Thymus (tissue), 11 donors: Measurements from ENCODE around the gene CAMKMT. TPM values are rescaled to one million over a fixed set of nuclear protein-coding genes. Genes with fewer than 3 reads are reported as not detected.

Experiments used
- DNase-seq, 9 donors: peaks; one replicate each; pipeline ENCODE4 v3.0.0-alpha.2; 2013; ENCODE audit warnings: low spot score in 9 of 9, low read depth in 6 of 9, missing footprints in 1 of 9
- H3K27ac ChIP-seq, 2 donors: one replicate each; pipeline ENCODE4 v1.5.1; 2013; ENCODE audit warnings: control low read depth in 1 of 2, low read depth in 1 of 2, low read length in 1 of 2, mild to moderate bottlenecking in 1 of 2, moderate library complexity in 1 of 2
- H3K27me3 ChIP-seq, 2 donors: one replicate each; pipeline ENCODE4 v1.5.1; 2013; ENCODE audit warnings: low read length in 1 of 2; ENCODE audit not compliant: control insufficient read depth in 2 of 2, insufficient read depth in 1 of 2
- H3K36me3 ChIP-seq, 2 donors: one replicate each; pipeline ENCODE4 v1.5.1; 2013; ENCODE audit warnings: low read length in 1 of 2, mild to moderate bottlenecking in 1 of 2, moderate library complexity in 1 of 2; ENCODE audit not compliant: control insufficient read depth in 2 of 2, insufficient read depth in 2 of 2
- H3K4me1 ChIP-seq, 2 donors: one replicate each; pipeline ENCODE4 v1.5.1; 2013; ENCODE audit warnings: low read length in 2 of 2; ENCODE audit not compliant: control insufficient read depth in 2 of 2, insufficient read depth in 2 of 2
- H3K4me3 ChIP-seq, 2 donors: one replicate each; pipeline ENCODE4 v1.5.1; 2013; ENCODE audit warnings: low read length in 2 of 2, control low read depth in 1 of 2, mild to moderate bottlenecking in 1 of 2
- H3K9me3 ChIP-seq, 2 donors: one replicate each; pipeline ENCODE4 v1.5.1; 2013; ENCODE audit warnings: low read length in 1 of 2, mild to moderate bottlenecking in 1 of 2; ENCODE audit not compliant: control insufficient read depth in 2 of 2, insufficient read depth in 1 of 2
- WGBS: extraction: QIAGEN DNeasy Blood & Tissue Kit; methylation state at CpG from one replicate; pipeline ENCODE4 v1.1.7; 2013; 5-methylcytosine and 5-hydroxymethylcytosine counted together
- polyA plus RNA-seq: library from polyadenylated mRNA; stranded (reverse); fragments of 200-250 nt; gene quantifications from one replicate; pipeline ENCODE4 v1.2.3, GENCODE V29; 2013
- total RNA-seq: library from RNA; stranded (reverse); fragments of 120-200 nt; gene quantifications from one replicate; pipeline ENCODE4 v1.2.4, GENCODE V29; 2013
- donor health status: healthy.

The CAMKMT gene
- total and polyA plus RNA-seq, 2 donors: 7.0 to 7.4 TPM

DNA sequence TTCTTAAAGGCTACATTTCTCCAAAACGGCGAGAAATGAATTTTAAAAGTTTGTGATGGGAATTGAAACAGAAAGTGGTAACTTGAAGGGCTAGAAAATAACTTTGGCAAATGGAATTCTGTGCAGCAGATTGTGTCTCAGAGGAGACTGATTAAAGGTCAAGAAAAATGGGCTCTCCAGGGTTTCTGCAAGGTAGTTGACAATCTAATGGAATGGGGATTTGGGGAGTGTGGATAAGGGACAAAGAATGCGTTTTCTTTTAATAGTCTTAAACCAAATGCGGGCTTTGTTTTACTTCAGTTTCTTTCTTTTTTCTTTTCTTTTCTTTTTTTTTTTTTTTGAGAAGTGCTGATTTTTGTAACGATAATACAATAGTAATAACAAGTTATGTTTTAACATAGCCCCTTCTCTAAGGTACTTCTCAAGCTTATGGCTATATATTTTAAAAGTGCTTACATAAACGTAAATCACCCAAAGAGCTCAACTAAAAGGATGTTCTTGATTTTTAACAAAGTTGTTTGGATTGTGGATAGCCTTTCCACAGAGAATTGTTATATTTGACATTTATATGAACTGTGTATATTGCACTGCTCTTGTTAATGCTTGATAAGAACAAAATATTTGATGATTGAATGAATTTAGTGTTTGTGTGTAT is 36.6 kb downstream of the CAMKMT start:
- Histone ChIP-seq H3K27me3 (no peaks in the 10 kb centered on the region), H3K27ac (no peak overlapping the region), H3K4me3 (no peak overlapping the region), H3K36me3 (no peaks in the 10 kb centered on the region), H3K9me3 (no peaks in the 10 kb centered on the region), H3K4me1 (no peaks in the 10 kb centered on the region)
- 96% methylated on average over 6 of the region's 6 CpGs for WGBS
- DNase-seq: no peak

DNA sequence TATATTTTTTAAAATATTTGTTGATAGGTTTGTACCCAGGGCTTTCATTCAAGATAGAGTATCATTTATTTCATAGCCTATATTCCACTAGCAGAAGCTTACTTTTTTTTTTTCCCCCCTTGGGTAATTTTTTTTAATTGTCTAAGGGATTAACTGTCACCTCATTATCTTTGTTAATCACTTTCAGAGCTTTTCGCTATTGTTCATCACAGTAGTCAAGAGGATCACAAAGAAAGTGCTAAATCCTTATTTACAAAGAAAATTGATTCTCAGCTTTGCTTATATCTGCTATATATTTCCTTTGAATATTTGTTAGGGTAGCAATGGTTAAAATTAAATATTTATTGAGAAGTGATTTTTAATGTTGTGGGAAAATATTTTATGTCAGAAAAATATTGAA is 59.0 kb downstream of the CAMKMT start:
- no peaks in the 10 kb centered on the region for H3K9me3 ChIP-seq
- no peaks in the 10 kb centered on the region for H3K4me1 ChIP-seq
- no peak overlapping the region for H3K27ac ChIP-seq
- no peaks in the 10 kb centered on the region for H3K27me3 ChIP-seq
- WGBS: 100% methylated on average over 1 of the region's 1 CpG
- no peak overlapping the region for H3K4me3 ChIP-seq
- DNase-seq: no peak
- H3K36me3 ChIP-seq: no peaks in the 10 kb centered on the region

DNA sequence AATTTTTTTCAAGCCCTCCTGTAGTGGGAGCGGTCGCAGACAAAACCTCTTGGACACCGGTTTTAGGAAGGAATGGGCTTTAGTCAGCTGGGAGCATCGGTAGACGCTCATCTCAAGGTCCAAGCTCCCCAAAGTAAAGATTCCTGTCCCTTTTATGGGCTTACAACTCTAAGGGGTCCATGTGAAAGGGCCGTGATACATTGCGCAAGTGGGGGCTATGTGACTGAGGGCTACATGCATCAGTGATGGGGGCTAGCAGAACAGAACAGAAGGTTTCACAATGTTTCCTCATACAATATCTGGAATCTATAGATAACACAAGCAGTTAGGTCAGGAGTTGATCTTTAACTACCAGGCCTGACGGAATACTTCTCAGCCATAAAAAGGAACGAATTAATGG is 62.5 kb downstream of the CAMKMT start:
- Histone ChIP-seq H3K27ac (no peak overlapping the region), H3K9me3 (no peaks in the 10 kb centered on the region), H3K4me1 (no peaks in the 10 kb centered on the region), H3K27me3 (no peaks in the 10 kb centered on the region), H3K36me3 (no peaks in the 10 kb centered on the region), H3K4me3 (no peak overlapping the region)
- DNase-seq: no peak
- WGBS: 97% methylated on average over 9 of the region's 9 CpGs

GRCh38 chr2:44429034-44429433 is 67.3 kb downstream of the CAMKMT start:
- no peak overlapping the region for H3K4me3 ChIP-seq
- DNase-seq: no peak
- H3K36me3 ChIP-seq: no peaks in the 10 kb centered on the region
- H3K4me1 ChIP-seq: no peaks in the 10 kb centered on the region
- no peaks in the 10 kb centered on the region for H3K9me3 ChIP-seq
- no peak overlapping the region for H3K27ac ChIP-seq
- 98% methylated on average over 1 of the region's 1 CpG for WGBS
- no peaks in the 10 kb centered on the region for H3K27me3 ChIP-seq

GRCh38 chr2:44430342-44430741 is 68.6 kb downstream of the CAMKMT start:
- H3K27me3 ChIP-seq: no peaks in the 10 kb centered on the region
- 94% methylated on average over 1 of the region's 1 CpG for whole genome bisulfite sequencing
- DNase-seq: no peak
- no peak overlapping the region for H3K27ac ChIP-seq
- no peaks in the 10 kb centered on the region for H3K9me3 ChIP-seq
- H3K4me3 ChIP-seq: no peak overlapping the region
- H3K36me3 ChIP-seq: no peaks in the 10 kb centered on the region
- no peaks in the 10 kb centered on the region for H3K4me1 ChIP-seq

DNA sequence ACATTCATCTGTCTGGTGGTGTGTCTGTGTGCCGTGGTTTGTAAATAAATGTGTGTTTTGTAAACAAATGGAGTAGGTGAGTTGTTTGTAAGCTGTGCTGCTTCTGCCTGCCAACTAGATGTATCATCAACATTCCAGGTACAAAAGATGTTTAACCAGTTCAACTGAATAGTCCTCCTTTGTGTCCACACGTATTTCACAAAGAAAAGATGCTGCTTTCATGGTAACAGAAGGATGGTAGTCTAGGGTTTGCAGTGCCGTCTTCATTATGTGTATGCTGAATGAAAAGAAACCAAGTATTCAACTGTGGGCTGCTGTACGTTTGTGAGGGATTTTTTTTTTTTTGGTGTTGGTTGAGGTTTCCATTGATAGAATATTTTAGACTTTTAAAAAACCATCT is 72.1 kb downstream of the CAMKMT start:
- no peak for DNase-seq
- no peaks in the 10 kb centered on the region for H3K27me3 ChIP-seq
- WGBS: 76% methylated on average over 4 of the region's 4 CpGs
- no peak overlapping the region for H3K27ac ChIP-seq
- no peak overlapping the region for H3K4me3 ChIP-seq
- no peaks in the 10 kb centered on the region for H3K9me3 ChIP-seq
- no peaks in the 10 kb centered on the region for H3K36me3 ChIP-seq
- no peaks in the 10 kb centered on the region for H3K4me1 ChIP-seq

DNA sequence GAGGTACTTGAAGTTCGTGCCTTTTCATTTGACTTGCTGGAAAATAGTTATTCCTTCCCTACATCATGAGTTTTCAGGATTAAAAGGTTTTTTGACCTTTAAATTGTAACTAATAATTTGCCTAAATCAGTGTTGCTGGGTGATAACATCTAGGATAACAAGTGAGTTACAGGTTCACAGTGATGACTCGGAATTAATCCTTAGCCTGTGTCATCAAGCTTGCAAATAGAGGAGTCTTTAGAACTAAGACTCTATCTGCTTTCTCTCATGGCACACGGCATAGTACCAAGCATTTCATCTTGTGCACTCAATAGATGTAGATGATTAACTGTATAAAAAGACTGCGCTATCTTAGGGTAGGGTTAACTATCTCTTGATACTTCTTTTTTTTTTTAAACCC is 79.5 kb downstream of the CAMKMT start:
- H3K4me1 ChIP-seq: no peaks in the 10 kb centered on the region
- 99% methylated on average over 4 of the region's 4 CpGs for WGBS
- no peak for DNase-seq
- no peaks in the 10 kb centered on the region for H3K36me3 ChIP-seq
- H3K27ac ChIP-seq: no peak overlapping the region
- H3K9me3 ChIP-seq: no peaks in the 10 kb centered on the region
- no peak overlapping the region for H3K4me3 ChIP-seq
- H3K27me3 ChIP-seq: no peaks in the 10 kb centered on the region

DNA sequence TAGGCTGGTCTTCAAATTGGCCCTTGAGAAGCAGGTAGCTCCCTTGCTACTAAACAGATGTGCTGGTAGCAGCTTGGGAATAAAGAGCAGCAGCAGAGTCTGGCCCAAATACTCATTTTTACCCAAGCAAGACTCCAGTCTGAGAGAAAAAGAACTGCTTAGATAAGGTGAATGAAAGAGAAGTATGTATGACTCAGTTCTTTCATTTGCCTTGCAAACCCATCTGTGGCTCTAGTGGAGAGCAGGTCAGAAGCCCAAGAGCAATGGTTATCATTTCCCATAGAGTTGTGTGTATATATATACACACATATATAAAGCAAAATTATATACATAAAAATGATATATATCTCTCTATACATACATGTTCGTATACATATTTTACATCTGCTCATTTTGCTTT is 80.3 kb downstream of the CAMKMT start:
- DNase-seq: no peak
- no peak overlapping the region for H3K4me3 ChIP-seq
- no peaks in the 10 kb centered on the region for H3K9me3 ChIP-seq
- no peaks in the 10 kb centered on the region for H3K4me1 ChIP-seq
- H3K36me3 ChIP-seq: no peaks in the 10 kb centered on the region
- WGBS: 99% methylated on average over 1 of the region's 1 CpG
- no peak overlapping the region for H3K27ac ChIP-seq
- H3K27me3 ChIP-seq: no peaks in the 10 kb centered on the region

DNA sequence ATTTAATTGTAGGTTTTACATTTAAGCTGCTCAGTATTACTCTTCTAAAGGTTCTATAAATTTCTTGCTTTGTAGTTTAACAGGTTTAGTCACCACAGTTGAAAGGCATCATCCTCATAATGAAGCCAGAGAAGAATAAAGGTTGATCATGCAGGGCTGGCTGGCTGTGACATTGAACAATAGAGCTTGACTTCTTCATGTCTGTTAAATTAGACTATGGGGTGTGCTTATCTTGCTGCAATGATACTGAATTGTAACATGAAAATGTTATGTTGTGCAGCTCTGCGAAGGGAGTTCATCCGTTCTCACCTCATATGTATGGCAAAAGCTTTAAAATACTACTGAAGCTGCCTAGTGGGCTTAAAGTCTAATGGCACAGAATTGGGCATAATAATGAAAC is 81.8 kb downstream of the CAMKMT start:
- H3K4me3 ChIP-seq: no peak overlapping the region
- no peaks in the 10 kb centered on the region for H3K9me3 ChIP-seq
- 99% methylated on average over 2 of the region's 2 CpGs for WGBS

DNA sequence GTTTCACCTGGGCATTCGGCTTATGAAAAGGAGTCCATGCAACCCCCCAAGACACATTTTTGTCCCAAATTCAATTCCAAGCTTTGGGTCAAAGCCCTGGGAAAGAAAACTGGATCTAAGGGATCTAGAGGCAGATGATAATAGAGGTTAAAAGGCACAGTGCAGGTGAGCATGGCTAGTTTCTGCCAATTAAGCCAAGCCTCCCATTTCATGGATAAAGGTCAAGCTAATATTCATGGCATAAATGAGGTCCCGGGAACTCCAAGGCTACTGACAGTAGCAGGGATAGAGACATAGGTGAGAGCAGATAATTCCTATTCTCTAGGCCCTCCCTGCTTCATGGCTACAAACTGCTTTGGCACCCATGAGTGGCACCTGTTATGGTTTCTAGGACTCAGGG is 83.1 kb downstream of the CAMKMT start:
- Histone ChIP-seq H3K27ac (no peak overlapping the region), H3K4me3 (no peak overlapping the region), H3K36me3 (no peaks in the 10 kb centered on the region), H3K4me1 (no peaks in the 10 kb centered on the region), H3K27me3 (no peaks in the 10 kb centered on the region), H3K9me3 (no peaks in the 10 kb centered on the region)
- DNase-seq: no peak
- 96% methylated on average over 2 of the region's 2 CpGs for WGBS

More for the DNA sequence above, 81.8 kb downstream of the CAMKMT start:
- no peaks in the 10 kb centered on the region for H3K4me1 ChIP-seq
- H3K36me3 ChIP-seq: no peaks in the 10 kb centered on the region
- H3K27me3 ChIP-seq: no peaks in the 10 kb centered on the region
- H3K27ac ChIP-seq: no peak overlapping the region
- DNase-seq: no peak
